GM23338 (cell line): Measurements from ENCODE around the gene SWT1. TPM values are rescaled to one million over a fixed set of nuclear protein-coding genes. Genes with fewer than 3 reads are reported as not detected.

Source experiments
- ATAC-seq: fragments of 200-7000 bp; cut with Tn5 transposase; 3 replicates; pipeline ENCODE4 v1.9.1; 2020
- DNase-seq: peaks from one replicate; pipeline ENCODE4 v3.0.0-alpha.2; 2015; ENCODE audit warnings: low spot score
- H2AFZ ChIP-seq: fragments of 200-600 bp; sonication (generic); 2 replicates; pipeline ENCODE4 v1.8.0; 2016; ENCODE audit warnings: antibody characterized with exemption, mild to moderate bottlenecking, moderate library complexity
- H3F3A ChIP-seq: fragments of 200-600 bp; sonication (generic); replicated peaks from 2 replicates; pipeline ENCODE4 v1.8.0; 2017; ENCODE audit warnings: antibody characterized with exemption, mixed run types, low read depth
- H3K27ac ChIP-seq: fragments of 200-600 bp; sonication (generic); 2 replicates; pipeline ENCODE4 v1.6.1; 2016; ENCODE audit warnings: low read depth
- H3K27me3 ChIP-seq: fragments of 200-600 bp; sonication (generic); 2 replicates; pipeline ENCODE4 v1.8.0; 2016; ENCODE audit warnings: mild to moderate bottlenecking, mixed run types, moderate library complexity; ENCODE audit not compliant: insufficient read depth
- H3K36me3 ChIP-seq: fragments of 200-600 bp; sonication (generic); 2 replicates; pipeline ENCODE4 v1.8.0; 2016; ENCODE audit warnings: mild to moderate bottlenecking; ENCODE audit not compliant: insufficient read depth
- H3K4me1 ChIP-seq: fragments of 200-600 bp; sonication (generic); 2 replicates; pipeline ENCODE4 v1.8.0; 2016; ENCODE audit warnings: mild to moderate bottlenecking, moderate library complexity; ENCODE audit not compliant: insufficient read depth
- H3K4me2 ChIP-seq: fragments of 200-600 bp; sonication (generic); 2 replicates; pipeline ENCODE4 v1.7.1; 2017; ENCODE audit warnings: mixed run types
- H3K4me3 ChIP-seq: fragments of 200-600 bp; sonication (generic); 2 replicates; pipeline ENCODE4 v1.6.1; 2016; ENCODE audit warnings: mixed run types
- H3K79me2 ChIP-seq: fragments of 200-600 bp; sonication (generic); replicated peaks from 2 replicates; pipeline ENCODE4 v1.8.0; 2017; ENCODE audit warnings: mild to moderate bottlenecking; ENCODE audit not compliant: insufficient read depth
- H3K9me2 ChIP-seq: fragments of 200-600 bp; sonication (generic); 2 replicates; pipeline ENCODE4 v1.8.0; 2017; ENCODE audit not compliant: insufficient read depth
- H4K20me1 ChIP-seq: fragments of 200-600 bp; sonication (generic); replicated peaks from 2 replicates; pipeline ENCODE4 v1.8.0; 2017; ENCODE audit warnings: mild to moderate bottlenecking; ENCODE audit not compliant: insufficient read depth
- H3K27ac Mint-ChIP-seq: 2 replicates; pipeline ENCODE4 v1.8.0; 2020; ENCODE audit warnings: inconsistent platforms, mild to moderate bottlenecking, moderate library complexity, mixed read lengths
- H3K27me3 Mint-ChIP-seq: 3 replicates; pipeline ENCODE4 v1.8.0; 2022; ENCODE audit warnings: low read depth, mild to moderate bottlenecking, moderate library complexity, mixed read lengths, inconsistent platforms; ENCODE audit not compliant: insufficient read depth, poor library complexity
- H3K36me3 Mint-ChIP-seq: 3 replicates; pipeline ENCODE4 v1.8.0; 2021; ENCODE audit warnings: low read depth, mild to moderate bottlenecking, inconsistent platforms, moderate library complexity, mixed read lengths
- H3K4me1 Mint-ChIP-seq: 3 replicates; pipeline ENCODE4 v1.8.0; 2020; ENCODE audit warnings: mild to moderate bottlenecking, inconsistent platforms, mixed read lengths
- H3K4me3 Mint-ChIP-seq: 3 replicates; pipeline ENCODE4 v1.8.0; 2021; ENCODE audit warnings: moderate library complexity, mild to moderate bottlenecking, inconsistent platforms, mixed read lengths
- H3K9me3 Mint-ChIP-seq: 3 replicates; pipeline ENCODE4 v1.8.0; 2020; ENCODE audit warnings: moderate library complexity, mild to moderate bottlenecking, inconsistent platforms, mixed read lengths
- EZH2 ChIP-seq: fragments of 200-600 bp; sonication (generic); IDR thresholded peaks from one replicate; pipeline ENCODE4 v1.8.0; 2017; ENCODE audit warnings: antibody characterized with exemption, mild to moderate bottlenecking, low read depth; ENCODE audit not compliant: unreplicated experiment
- EZH2phosphoT487 ChIP-seq: fragments of 200-600 bp; sonication (generic); IDR thresholded peaks from one replicate; pipeline ENCODE4 v1.8.1; 2018; ENCODE audit warnings: antibody characterized with exemption; ENCODE audit not compliant: unreplicated experiment
- JUNB ChIP-seq: IDR thresholded peaks from one replicate; pipeline ENCODE4 v1.6.1; 2016; ENCODE audit warnings: antibody characterized with exemption; ENCODE audit not compliant: unreplicated experiment
- NANOG ChIP-seq: IDR thresholded peaks from 2 replicates; pipeline ENCODE4 v1.6.1; 2016; ENCODE audit warnings: antibody characterized with exemption, borderline replicate concordance
- POLR2AphosphoS5 ChIP-seq: IDR thresholded peaks from 2 replicates; pipeline ENCODE4 v1.6.1; 2016; ENCODE audit warnings: antibody characterized with exemption, low read depth
- STAT1 ChIP-seq: IDR thresholded peaks from one replicate; pipeline ENCODE4 v1.6.1; 2016; ENCODE audit warnings: antibody characterized with exemption; ENCODE audit not compliant: unreplicated experiment
- ZNF114 ChIP-seq: fragments of 250-450 bp; sonication (Bioruptor Pico); IDR thresholded peaks from 2 replicates; pipeline ENCODE4 v1.5.0; 2020; ENCODE audit warnings: mild to moderate bottlenecking, moderate library complexity
- ZNF331 ChIP-seq: fragments of 250-450 bp; sonication (Bioruptor Pico); IDR thresholded peaks from 2 replicates; pipeline ENCODE4 v1.5.0; 2020; ENCODE audit warnings: low read depth, mild to moderate bottlenecking, moderate library complexity
- polyA plus RNA-seq: library from polyadenylated mRNA; unstranded; fragments of >200 nt; fragmentation: Nextera tagmentation; extraction: Ambion mirVana; gene quantifications from 2 replicates; pipeline ENCODE4 v1.2.1, GENCODE V29; 2016
- total RNA-seq: library from RNA; depleted of rRNA; stranded (reverse); fragments of >200 nt; shearing (Covaris generic); gene quantifications from 2 replicates; pipeline ENCODE4 v1.2.3, GENCODE V29; 2014
- TF ChIP-seq, protein P1 (sequence below): IDR thresholded peaks from 2 replicates; pipeline ENCODE4 v1.6.1; 2016; ENCODE audit warnings: antibody characterized with exemption
- TF ChIP-seq, protein P2 (sequence below): fragments of 250-450 bp; sonication (Bioruptor Pico); IDR thresholded peaks from 2 replicates; pipeline ENCODE4 v1.5.0; 2020; ENCODE audit warnings: mild to moderate bottlenecking, moderate library complexity
- TF ChIP-seq, protein P3 (sequence below), 2 experiments: fragments of 200-600 bp in 1 of 2; sonication (generic) in 1 of 2; conservative IDR thresholded peaks; 2 replicates each; pipeline versions ENCODE4 v1.5.1 to v1.6.1; 2016 to 2017; ENCODE audit warnings: antibody characterized with exemption in 2 of 2, low read depth in 2 of 2, mild to moderate bottlenecking in 2 of 2, moderate library complexity in 1 of 2

SWT1 gene
- total and polyA plus RNA-seq, 2 experiments from 2014 or later: 3.6 to 5.7 TPM

DNA sequence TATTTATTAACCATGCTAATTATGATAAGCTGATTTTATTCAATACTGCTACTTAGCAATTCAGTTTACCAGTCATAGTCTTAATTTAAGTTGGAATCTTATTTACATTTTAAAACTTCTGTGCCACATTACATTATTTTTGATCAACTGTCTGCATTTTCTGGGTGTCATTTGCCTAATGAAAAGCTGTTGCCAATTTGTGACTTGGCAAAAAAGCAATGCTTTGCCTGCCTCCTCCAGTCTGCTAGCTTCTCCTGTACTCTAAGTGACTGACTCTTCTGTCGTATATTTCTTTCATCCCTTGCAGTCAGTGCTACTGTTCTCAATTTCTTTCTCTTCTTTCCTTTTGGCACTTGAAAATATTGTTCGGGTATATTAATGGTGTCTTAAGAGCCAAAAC lies 165.7 kb downstream of the SWT1 start:
- no peak overlapping the region for H2AFZ ChIP-seq
- peaks cover 23% of the 10 kb centered on the region for H3K36me3 Mint-ChIP-seq
- H3K4me3 Mint-ChIP-seq: no peak overlapping the region
- H3K27ac Mint-ChIP-seq: no peak overlapping the region; the same call in 1 of the 2 replicates
- H3K4me2 ChIP-seq: no peak overlapping the region
- H3K27me3 ChIP-seq: no peaks in the 10 kb centered on the region
- H3K27me3 Mint-ChIP-seq: peaks cover 4% of the 10 kb centered on the region
- 0 out of 2 replicates have a peak, but pooled peaks cover 4% of the 10 kb centered on the region for H3F3A ChIP-seq
- TF ChIP-seq, protein P1, sequence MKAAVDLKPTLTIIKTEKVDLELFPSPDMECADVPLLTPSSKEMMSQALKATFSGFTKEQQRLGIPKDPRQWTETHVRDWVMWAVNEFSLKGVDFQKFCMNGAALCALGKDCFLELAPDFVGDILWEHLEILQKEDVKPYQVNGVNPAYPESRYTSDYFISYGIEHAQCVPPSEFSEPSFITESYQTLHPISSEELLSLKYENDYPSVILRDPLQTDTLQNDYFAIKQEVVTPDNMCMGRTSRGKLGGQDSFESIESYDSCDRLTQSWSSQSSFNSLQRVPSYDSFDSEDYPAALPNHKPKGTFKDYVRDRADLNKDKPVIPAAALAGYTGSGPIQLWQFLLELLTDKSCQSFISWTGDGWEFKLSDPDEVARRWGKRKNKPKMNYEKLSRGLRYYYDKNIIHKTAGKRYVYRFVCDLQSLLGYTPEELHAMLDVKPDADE: no peak
- no peak for TF ChIP-seq NANOG
- H3K4me3 ChIP-seq: no peak overlapping the region
- no peak for ATAC-seq
- no peak overlapping the region for H3K27ac ChIP-seq
- no peaks in the 10 kb centered on the region for H4K20me1 ChIP-seq
- H3K9me2 ChIP-seq: no peaks in the 10 kb centered on the region
- H3K36me3 ChIP-seq: no peaks in the 10 kb centered on the region; the same call in 1 of the 2 replicates
- peaks cover 8% of the 10 kb centered on the region; the same call in 1 of the 2 replicates for H3K79me2 ChIP-seq
- H3K4me1 ChIP-seq: peaks cover 14% of the 10 kb centered on the region
- peaks cover 16% of the 10 kb centered on the region for H3K9me3 Mint-ChIP-seq
- peaks cover 7% of the 10 kb centered on the region for H3K4me1 Mint-ChIP-seq
- no peak for DNase-seq

DNA sequence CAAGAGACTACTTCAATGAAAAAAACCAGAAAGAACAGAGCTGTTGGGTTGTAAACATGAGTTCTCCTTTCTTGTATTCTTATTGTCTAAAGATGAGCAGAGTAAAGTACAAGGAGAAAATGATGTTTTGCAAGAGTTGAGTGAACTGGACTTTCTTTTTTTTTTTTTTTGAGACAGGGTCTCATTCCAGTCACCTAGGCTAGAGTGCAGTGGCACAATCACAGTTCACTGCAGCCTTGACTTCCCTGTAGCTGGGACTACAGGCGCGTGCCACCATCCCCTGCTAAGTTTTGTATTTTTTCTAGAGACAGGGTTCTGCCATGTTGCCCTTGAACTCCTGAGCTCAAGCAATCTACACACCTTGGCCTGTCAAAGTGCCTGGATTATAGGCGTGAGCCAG lies 167.2 kb downstream of the SWT1 start:
- no peaks in the 10 kb centered on the region; the same call in 1 of the 2 replicates for H3K36me3 ChIP-seq
- Mint-ChIP-seq H3K9me3 (peaks cover 14% of the 10 kb centered on the region), H3K4me3 (no peak overlapping the region), H3K27ac (no peak overlapping the region), H3K36me3 (peaks cover 23% of the 10 kb centered on the region), H3K4me1 (peaks cover 3% of the 10 kb centered on the region), H3K27me3 (peaks cover 3% of the 10 kb centered on the region)
- H3K4me3 ChIP-seq: no peak overlapping the region
- no peak overlapping the region for H3K4me2 ChIP-seq
- H3K27me3 ChIP-seq: no peaks in the 10 kb centered on the region
- no peaks in the 10 kb centered on the region for H3F3A ChIP-seq
- H3K4me1 ChIP-seq: peaks cover 1% of the 10 kb centered on the region
- no peak overlapping the region for H2AFZ ChIP-seq
- no peak overlapping the region for H3K27ac ChIP-seq
- H3K9me2 ChIP-seq: 0 out of 2 replicates have a peak, but pooled peaks cover 5% of the 10 kb centered on the region
- DNase-seq: no peak
- no peaks in the 10 kb centered on the region for H4K20me1 ChIP-seq
- ATAC-seq: no peak
- TF ChIP-seq ZNF114 (no peak), NANOG (no peak), EZH2phosphoT487 (no peak), ZNF331 (no peak), JUNB (no peak), EZH2 (no peak), POLR2AphosphoS5 (no peak), STAT1 (no peak)
- TF ChIP-seq, protein P2, sequence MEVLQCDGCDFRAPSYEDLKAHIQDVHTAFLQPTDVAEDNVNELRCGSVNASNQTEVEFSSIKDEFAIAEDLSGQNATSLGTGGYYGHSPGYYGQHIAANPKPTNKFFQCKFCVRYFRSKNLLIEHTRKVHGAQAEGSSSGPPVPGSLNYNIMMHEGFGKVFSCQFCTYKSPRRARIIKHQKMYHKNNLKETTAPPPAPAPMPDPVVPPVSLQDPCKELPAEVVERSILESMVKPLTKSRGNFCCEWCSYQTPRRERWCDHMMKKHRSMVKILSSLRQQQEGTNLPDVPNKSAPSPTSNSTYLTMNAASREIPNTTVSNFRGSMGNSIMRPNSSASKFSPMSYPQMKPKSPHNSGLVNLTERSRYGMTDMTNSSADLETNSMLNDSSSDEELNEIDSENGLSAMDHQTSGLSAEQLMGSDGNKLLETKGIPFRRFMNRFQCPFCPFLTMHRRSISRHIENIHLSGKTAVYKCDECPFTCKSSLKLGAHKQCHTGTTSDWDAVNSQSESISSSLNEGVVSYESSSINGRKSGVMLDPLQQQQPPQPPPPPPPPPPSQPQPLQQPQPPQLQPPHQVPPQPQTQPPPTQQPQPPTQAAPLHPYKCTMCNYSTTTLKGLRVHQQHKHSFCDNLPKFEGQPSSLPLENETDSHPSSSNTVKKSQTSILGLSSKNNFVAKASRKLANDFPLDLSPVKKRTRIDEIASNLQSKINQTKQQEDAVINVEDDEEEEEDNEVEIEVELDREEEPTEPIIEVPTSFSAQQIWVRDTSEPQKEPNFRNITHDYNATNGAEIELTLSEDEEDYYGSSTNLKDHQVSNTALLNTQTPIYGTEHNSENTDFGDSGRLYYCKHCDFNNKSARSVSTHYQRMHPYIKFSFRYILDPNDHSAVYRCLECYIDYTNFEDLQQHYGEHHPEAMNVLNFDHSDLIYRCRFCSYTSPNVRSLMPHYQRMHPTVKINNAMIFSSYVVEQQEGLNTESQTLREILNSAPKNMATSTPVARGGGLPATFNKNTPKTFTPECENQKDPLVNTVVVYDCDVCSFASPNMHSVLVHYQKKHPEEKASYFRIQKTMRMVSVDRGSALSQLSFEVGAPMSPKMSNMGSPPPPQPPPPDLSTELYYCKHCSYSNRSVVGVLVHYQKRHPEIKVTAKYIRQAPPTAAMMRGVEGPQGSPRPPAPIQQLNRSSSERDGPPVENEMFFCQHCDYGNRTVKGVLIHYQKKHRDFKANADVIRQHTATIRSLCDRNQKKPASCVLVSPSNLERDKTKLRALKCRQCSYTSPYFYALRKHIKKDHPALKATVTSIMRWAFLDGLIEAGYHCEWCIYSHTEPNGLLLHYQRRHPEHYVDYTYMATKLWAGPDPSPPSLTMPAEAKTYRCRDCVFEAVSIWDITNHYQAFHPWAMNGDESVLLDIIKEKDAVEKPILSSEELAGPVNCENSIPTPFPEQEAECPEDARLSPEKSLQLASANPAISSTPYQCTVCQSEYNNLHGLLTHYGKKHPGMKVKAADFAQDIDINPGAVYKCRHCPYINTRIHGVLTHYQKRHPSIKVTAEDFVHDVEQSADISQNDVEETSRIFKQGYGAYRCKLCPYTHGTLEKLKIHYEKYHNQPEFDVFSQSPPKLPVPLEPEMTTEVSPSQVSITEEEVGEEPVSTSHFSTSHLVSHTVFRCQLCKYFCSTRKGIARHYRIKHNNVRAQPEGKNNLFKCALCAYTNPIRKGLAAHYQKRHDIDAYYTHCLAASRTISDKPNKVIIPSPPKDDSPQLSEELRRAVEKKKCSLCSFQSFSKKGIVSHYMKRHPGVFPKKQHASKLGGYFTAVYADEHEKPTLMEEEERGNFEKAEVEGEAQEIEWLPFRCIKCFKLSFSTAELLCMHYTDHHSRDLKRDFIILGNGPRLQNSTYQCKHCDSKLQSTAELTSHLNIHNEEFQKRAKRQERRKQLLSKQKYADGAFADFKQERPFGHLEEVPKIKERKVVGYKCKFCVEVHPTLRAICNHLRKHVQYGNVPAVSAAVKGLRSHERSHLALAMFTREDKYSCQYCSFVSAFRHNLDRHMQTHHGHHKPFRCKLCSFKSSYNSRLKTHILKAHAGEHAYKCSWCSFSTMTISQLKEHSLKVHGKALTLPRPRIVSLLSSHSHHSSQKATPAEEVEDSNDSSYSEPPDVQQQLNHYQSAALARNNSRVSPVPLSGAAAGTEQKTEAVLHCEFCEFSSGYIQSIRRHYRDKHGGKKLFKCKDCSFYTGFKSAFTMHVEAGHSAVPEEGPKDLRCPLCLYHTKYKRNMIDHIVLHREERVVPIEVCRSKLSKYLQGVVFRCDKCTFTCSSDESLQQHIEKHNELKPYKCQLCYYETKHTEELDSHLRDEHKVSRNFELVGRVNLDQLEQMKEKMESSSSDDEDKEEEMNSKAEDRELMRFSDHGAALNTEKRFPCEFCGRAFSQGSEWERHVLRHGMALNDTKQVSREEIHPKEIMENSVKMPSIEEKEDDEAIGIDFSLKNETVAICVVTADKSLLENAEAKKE (CRISPR knock-in tag): no peak
- TF ChIP-seq, protein P1: no peak
- TF ChIP-seq, protein P3, sequence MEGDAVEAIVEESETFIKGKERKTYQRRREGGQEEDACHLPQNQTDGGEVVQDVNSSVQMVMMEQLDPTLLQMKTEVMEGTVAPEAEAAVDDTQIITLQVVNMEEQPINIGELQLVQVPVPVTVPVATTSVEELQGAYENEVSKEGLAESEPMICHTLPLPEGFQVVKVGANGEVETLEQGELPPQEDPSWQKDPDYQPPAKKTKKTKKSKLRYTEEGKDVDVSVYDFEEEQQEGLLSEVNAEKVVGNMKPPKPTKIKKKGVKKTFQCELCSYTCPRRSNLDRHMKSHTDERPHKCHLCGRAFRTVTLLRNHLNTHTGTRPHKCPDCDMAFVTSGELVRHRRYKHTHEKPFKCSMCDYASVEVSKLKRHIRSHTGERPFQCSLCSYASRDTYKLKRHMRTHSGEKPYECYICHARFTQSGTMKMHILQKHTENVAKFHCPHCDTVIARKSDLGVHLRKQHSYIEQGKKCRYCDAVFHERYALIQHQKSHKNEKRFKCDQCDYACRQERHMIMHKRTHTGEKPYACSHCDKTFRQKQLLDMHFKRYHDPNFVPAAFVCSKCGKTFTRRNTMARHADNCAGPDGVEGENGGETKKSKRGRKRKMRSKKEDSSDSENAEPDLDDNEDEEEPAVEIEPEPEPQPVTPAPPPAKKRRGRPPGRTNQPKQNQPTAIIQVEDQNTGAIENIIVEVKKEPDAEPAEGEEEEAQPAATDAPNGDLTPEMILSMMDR (conservative IDR thresholded peaks at IDR 0.05; ENCODE audit: low read depth in 2 of 2): no peak
- H3K79me2 ChIP-seq: peaks cover 2% of the 10 kb centered on the region; the same call in 1 of the 2 replicates
